ENCODE results near the gene BPIFB3. TPM values are rescaled to one million over a fixed set of nuclear protein-coding genes. Genes with fewer than 3 reads are reported as not detected.

BPIFB3 gene
- polyA plus RNA-seq, 1 experiment, result not detected

DNA sequence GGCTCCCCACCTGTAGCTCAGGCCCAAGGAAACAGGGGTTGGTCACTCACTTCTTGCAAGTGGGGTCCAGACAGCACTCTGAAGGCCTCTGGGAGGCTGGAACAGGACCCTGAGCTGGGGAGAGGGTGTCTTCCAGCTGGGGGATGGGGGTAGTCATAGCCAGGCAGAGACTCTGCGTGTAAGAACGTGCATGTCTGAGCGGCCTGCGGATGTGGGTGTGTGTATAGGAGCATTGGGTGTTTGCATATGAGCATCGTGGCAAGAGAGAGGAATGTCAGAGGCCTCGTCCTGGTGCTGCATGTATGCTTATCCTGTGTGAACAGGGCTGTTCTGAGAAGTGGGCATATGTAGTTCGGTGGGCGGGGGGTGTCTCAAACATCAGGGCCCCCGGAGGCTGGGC lies 12.1 kb downstream of the BPIFB3 start:
- H3K4me3 ChIP-seq (ENCODE audit: low read depth, low read length), result no peak overlapping the region
- peaks cover 4% of the 10 kb centered on the region; the same call in 1 of the 2 replicates for H3K27me3 ChIP-seq (ENCODE audit: control insufficient read depth, insufficient read depth, low read length)
- TF ChIP-seq, protein P1, sequence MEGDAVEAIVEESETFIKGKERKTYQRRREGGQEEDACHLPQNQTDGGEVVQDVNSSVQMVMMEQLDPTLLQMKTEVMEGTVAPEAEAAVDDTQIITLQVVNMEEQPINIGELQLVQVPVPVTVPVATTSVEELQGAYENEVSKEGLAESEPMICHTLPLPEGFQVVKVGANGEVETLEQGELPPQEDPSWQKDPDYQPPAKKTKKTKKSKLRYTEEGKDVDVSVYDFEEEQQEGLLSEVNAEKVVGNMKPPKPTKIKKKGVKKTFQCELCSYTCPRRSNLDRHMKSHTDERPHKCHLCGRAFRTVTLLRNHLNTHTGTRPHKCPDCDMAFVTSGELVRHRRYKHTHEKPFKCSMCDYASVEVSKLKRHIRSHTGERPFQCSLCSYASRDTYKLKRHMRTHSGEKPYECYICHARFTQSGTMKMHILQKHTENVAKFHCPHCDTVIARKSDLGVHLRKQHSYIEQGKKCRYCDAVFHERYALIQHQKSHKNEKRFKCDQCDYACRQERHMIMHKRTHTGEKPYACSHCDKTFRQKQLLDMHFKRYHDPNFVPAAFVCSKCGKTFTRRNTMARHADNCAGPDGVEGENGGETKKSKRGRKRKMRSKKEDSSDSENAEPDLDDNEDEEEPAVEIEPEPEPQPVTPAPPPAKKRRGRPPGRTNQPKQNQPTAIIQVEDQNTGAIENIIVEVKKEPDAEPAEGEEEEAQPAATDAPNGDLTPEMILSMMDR (IDR thresholded peaks at IDR 0.05; ENCODE audit: insufficient read depth, low read depth, low read length), result no peak
- no peaks in the 10 kb centered on the region for H3K36me3 ChIP-seq (ENCODE audit: control insufficient read depth, insufficient read depth, low read length)
- no peak for DNase-seq (ENCODE audit: low read depth)
- POLR2A ChIA-PET, result no interaction called here
- CTCF ChIA-PET, result no interaction called here

DNA sequence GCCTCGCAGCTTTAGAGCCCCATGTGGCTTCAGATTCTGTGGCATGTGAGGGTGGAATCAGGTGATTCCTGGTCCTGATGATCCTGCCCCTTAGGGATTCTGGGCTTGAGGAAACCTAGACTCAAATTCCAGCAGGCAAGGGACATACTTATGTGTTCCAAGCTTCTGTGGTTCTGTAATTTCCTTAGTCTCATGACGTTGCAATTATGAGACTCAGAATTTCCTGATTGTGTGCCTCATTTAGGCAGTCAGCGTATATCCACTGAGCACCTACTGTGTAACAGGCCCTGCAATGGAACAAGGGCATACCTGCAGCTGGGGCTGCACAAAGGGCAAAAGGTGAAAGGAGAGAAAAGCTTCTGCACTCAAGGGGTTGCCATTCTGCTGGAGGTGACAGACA lies 14.1 kb downstream of the BPIFB3 start:
- CTCF ChIA-PET, result no interaction called here

DNA sequence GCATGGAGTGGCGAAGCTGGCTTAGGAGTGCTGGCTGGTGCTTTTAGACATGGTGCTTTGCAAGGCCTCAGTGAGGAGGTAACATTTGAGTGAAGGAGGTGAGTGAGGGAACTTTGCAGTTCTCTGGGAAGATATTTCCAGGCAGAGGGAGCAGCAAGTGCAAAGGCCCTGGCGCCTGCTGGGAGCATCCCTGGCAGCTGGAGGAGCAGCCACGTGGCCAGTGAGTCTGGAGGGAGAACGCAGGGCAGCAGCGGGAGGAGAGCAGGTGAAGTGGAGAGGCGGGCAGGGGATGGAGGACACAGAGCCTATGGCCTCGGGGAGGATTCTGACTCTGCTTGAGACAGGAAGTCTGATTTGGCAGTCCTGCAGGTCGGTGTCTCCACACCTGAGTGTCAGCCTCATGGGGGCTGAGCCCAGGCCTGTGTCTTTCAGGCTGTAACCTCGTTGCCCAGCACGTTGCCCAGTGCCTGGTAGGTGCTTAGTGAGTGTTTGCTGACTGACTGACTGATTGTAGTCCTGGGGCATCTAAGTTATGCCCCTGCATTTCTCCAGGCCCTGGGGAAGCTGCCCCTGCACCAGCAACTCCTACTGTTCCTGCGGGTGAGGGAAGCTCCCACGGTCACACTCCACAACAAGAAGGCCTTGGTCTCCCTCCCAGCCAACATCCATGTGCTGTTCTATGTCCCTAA lies 14.7 kb downstream of the BPIFB3 start:
- Histone ChIP-seq H3K4me3 (ENCODE audit: low read depth, low read length) (no peak overlapping the region), H3K36me3 (ENCODE audit: control insufficient read depth, insufficient read depth, low read length) (no peaks in the 10 kb centered on the region), H3K27me3 (ENCODE audit: control insufficient read depth, insufficient read depth, low read length) (peaks cover 4% of the 10 kb centered on the region; the same call in 1 of the 2 replicates)
- TF ChIP-seq, protein P1 (IDR thresholded peaks at IDR 0.05; ENCODE audit: insufficient read depth, low read depth, low read length), result no peak
- CTCF ChIA-PET, result no interaction called here
- no peak for DNase-seq (ENCODE audit: low read depth)
- POLR2A ChIA-PET, result no interaction called here

More for the DNA sequence above, 14.1 kb downstream of the BPIFB3 start:
- DNase-seq (ENCODE audit: low read depth), result no peak
- Histone ChIP-seq H3K4me3 (ENCODE audit: low read depth, low read length) (no peak overlapping the region), H3K36me3 (ENCODE audit: control insufficient read depth, insufficient read depth, low read length) (no peaks in the 10 kb centered on the region), H3K27me3 (ENCODE audit: control insufficient read depth, insufficient read depth, low read length) (peaks cover 4% of the 10 kb centered on the region; the same call in 1 of the 2 replicates)
- TF ChIP-seq, protein P1 (IDR thresholded peaks at IDR 0.05; ENCODE audit: insufficient read depth, low read depth, low read length), result no peak
- POLR2A ChIA-PET, result no interaction called here

- DNase-seq (ENCODE audit: low read depth), result no peak
- peaks cover 4% of the 10 kb centered on the region; the same call in 1 of the 2 replicates for H3K27me3 ChIP-seq (ENCODE audit: control insufficient read depth, insufficient read depth, low read length)
- TF ChIP-seq, protein P1 (IDR thresholded peaks at IDR 0.05; ENCODE audit: insufficient read depth, low read depth, low read length), result no peak
- no peak overlapping the region for H3K4me3 ChIP-seq (ENCODE audit: low read depth, low read length)
- H3K36me3 ChIP-seq (ENCODE audit: control insufficient read depth, insufficient read depth, low read length), result no peaks in the 10 kb centered on the region
- CTCF ChIA-PET, result no interaction called here
- POLR2A ChIA-PET, result no interaction called here
Measured at GRCh38 chr20:33069673-33070072, 16.0 kb downstream of the BPIFB3 start.

- Histone ChIP-seq H3K36me3 (ENCODE audit: control insufficient read depth, insufficient read depth, low read length) (no peaks in the 10 kb centered on the region), H3K27me3 (ENCODE audit: control insufficient read depth, insufficient read depth, low read length) (peaks cover 4% of the 10 kb centered on the region; the same call in 1 of the 2 replicates), H3K4me3 (ENCODE audit: low read depth, low read length) (no peak overlapping the region)
- POLR2A ChIA-PET, result no interaction called here
- no peak for DNase-seq (ENCODE audit: low read depth)
- CTCF ChIA-PET, result interaction anchor here (1.3 kb wide), 1 partner anchor 26 kb away, joined by 4 read pairs; no protein-coding TSS in a partner anchor
- TF ChIP-seq, protein P1 (IDR thresholded peaks at IDR 0.05; ENCODE audit: insufficient read depth, low read depth, low read length), result no peak
Measured at GRCh38 chr20:33070111-33071053, 16.7 kb downstream of the BPIFB3 start.
